HFFc6 (cell line): ENCODE data around the gene SNX30. TPM values are rescaled to one million over a fixed set of nuclear protein-coding genes. Genes with fewer than 3 reads are reported as not detected.

Source experiments
- DNase-seq: peaks from one replicate; pipeline ENCODE4 v3.0.0-alpha.2; 2018
- H3K27ac Mint-ChIP-seq: 2 replicates; pipeline ENCODE4 v1.8.0; 2020; ENCODE audit warnings: mild to moderate bottlenecking, mixed read lengths
- H3K27me3 Mint-ChIP-seq: 2 replicates; pipeline ENCODE4 v1.8.0; 2021; ENCODE audit warnings: mild to moderate bottlenecking, moderate library complexity, mixed read lengths; ENCODE audit not compliant: insufficient read depth
- H3K36me3 Mint-ChIP-seq: 2 replicates; pipeline ENCODE4 v1.8.0; 2021; ENCODE audit warnings: low read depth, mixed read lengths
- H3K4me1 Mint-ChIP-seq: 2 replicates; pipeline ENCODE4 v1.8.0; 2020; ENCODE audit warnings: low read depth, mixed read lengths
- H3K4me3 Mint-ChIP-seq: 2 replicates; pipeline ENCODE4 v1.8.0; 2020; ENCODE audit warnings: mild to moderate bottlenecking, moderate library complexity, mixed read lengths
- H3K9me3 Mint-ChIP-seq: 2 replicates; pipeline ENCODE4 v1.8.0; 2020; ENCODE audit warnings: mild to moderate bottlenecking, mixed read lengths
- total RNA-seq, 6 experiments: library from RNA; stranded (reverse); fragmentation: NEBNext Ultra II Directional; extraction: Animal tissue kit (Norgen Biotek cat#: 25700); gene quantifications; 2 replicates in 1 of 6; 3 replicates in 5 of 6; pipeline ENCODE4 v1.2.3, GENCODE V29; 2021
- TF ChIP-seq, protein P1 (sequence below): fragments of 200-600 bp; sonication (generic); IDR thresholded peaks from 2 replicates; pipeline ENCODE4 v1.5.0; 2021; ENCODE audit warnings: antibody characterized with exemption, mild to moderate bottlenecking

Gene SNX30
- total RNA-seq, 6 experiments from 2014 or later, result 11.1 to 14.9 (median 13.9) TPM

DNA sequence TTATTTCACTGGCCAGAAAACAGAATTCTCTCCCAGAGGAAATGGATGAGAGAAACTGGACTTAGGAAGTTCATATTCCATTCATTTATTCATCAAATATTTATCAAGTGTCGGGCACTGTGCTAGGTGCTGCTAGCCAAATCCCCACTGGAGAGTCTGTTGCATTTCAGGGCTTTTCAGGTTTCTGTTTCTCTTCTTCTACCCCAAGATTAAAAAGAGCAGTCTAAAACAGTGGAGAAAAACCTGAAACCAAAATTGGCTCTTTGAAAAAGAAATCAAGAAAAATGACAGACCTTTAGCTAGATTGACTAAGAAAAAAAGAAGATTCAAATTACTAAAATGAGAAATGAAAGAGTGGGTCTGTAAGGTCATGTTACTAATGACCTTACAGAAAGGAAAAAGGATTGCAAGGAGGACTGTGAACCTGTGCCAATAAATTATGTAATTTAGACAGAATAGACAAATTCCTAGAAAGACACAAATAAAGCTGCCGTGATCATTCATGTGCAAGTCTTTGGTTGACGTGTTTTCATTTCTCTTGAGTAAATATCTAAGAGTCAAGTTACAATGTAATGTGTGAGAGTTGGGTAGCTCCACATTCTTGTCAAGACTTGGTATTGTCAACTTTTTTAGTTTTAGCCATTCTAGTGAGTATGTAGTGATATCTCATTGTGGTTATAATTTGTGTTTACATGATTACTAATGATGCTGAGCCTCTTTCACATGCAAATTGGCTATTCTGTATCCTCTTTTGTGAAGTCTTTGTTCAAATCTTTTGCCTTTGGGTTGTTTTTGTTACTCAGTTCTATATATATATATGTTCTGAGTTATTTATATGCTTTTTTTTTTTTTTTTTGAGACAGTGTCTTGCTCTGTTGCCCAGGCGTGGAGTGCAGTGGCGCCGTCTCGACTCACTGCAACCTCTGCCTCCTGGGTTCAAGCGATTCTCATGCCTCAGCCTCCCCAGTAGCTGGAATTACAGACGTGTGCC is 23.7 kb downstream of the SNX30 start:
- Mint-ChIP-seq H3K36me3 (peaks cover 20% of the 10 kb centered on the region), H3K27ac (no peak overlapping the region), H3K9me3 (no peaks in the 10 kb centered on the region), H3K4me1 (peaks cover 17% of the 10 kb centered on the region), H3K27me3 (no peaks in the 10 kb centered on the region; the same call in none of the 2 replicates), H3K4me3 (no peak overlapping the region)
- TF ChIP-seq, protein P1, sequence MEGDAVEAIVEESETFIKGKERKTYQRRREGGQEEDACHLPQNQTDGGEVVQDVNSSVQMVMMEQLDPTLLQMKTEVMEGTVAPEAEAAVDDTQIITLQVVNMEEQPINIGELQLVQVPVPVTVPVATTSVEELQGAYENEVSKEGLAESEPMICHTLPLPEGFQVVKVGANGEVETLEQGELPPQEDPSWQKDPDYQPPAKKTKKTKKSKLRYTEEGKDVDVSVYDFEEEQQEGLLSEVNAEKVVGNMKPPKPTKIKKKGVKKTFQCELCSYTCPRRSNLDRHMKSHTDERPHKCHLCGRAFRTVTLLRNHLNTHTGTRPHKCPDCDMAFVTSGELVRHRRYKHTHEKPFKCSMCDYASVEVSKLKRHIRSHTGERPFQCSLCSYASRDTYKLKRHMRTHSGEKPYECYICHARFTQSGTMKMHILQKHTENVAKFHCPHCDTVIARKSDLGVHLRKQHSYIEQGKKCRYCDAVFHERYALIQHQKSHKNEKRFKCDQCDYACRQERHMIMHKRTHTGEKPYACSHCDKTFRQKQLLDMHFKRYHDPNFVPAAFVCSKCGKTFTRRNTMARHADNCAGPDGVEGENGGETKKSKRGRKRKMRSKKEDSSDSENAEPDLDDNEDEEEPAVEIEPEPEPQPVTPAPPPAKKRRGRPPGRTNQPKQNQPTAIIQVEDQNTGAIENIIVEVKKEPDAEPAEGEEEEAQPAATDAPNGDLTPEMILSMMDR, result no peak
- no peak for DNase-seq

DNA sequence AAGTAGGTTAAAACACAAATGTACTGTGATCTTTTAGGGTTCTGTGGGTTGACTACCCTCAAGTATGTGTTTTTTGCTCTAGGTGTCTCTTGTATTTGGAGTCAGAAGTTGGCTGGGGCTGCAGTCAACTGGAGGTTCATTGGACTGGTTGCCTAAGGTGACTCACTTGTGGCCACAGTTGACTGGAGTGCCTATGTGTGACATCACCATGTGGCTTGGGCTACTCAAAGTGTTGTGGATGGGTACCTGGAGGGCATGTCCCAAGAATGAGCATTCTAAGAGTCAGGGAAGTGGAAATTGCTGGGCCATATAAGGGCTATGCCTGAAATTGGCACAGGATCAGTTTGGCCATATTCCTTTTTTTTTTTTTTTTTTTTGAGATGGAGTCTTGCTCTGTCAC is 27.4 kb downstream of the SNX30 start:
- peaks cover 1% of the 10 kb centered on the region for H3K27me3 Mint-ChIP-seq
- TF ChIP-seq, protein P1, result no peak
- H3K27ac Mint-ChIP-seq, result no peak overlapping the region
- DNase-seq, result peak; percentile 38
- no peaks in the 10 kb centered on the region for H3K9me3 Mint-ChIP-seq
- H3K4me1 Mint-ChIP-seq, result peaks cover 28% of the 10 kb centered on the region
- H3K4me3 Mint-ChIP-seq, result no peak overlapping the region
- H3K36me3 Mint-ChIP-seq, result peaks cover 14% of the 10 kb centered on the region; the same call in 1 of the 2 replicates

DNA sequence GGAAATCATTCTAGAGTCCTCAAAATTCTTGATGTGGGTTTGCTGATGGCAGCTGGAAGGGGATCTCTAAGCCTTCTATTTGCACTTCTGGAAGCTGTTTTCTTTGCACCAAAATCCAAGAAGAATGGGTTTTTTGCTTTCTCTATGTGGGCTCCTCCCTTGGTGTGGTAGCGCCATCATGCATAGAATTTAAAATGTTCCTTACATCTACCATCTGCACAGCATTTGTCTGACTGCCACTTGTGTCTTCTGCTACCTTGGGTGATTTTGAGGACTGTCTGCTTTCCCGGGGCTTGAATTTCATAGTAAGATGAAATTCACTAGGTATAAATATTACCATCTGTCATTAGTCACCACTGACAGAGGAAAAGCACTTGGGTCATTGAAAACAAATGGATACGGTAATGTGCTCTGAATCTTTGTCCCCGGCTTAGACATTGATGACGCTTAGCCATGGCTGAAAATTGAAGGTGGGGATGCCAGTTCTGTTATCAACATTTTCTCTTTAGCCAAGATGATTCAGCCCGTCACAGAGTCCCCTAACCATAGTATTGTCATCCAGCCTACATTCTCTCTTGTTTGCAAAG is 30.0 kb downstream of the SNX30 start:
- TF ChIP-seq, protein P1, result no peak
- H3K4me3 Mint-ChIP-seq, result peak overlapping the region; percentile 36; the same call in 1 of the 2 replicates
- peaks cover 1% of the 10 kb centered on the region for H3K27me3 Mint-ChIP-seq
- no peaks in the 10 kb centered on the region for H3K9me3 Mint-ChIP-seq
- no peak for DNase-seq
- H3K27ac Mint-ChIP-seq, result no peak overlapping the region
- peaks cover 14% of the 10 kb centered on the region; the same call in 1 of the 2 replicates for H3K36me3 Mint-ChIP-seq
- peaks cover 26% of the 10 kb centered on the region for H3K4me1 Mint-ChIP-seq

DNA sequence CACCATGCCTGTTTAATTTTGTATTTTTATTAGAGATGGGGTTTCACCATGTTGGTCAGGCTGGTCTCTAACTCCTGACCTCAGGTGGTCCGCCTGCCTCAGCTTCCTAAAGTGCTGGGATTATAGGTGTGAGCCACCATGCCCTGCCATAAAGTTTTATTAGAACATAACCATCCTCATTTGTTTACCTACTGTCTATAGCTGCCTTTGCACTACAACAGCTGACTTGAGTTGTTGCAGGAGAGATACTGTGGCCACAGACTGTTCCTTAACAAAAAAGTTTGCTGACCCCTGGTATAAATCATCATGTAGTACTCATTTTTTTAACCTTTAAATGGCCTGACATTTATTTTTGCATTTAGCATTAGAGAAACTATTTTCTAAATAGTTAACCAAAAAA is 31.7 kb downstream of the SNX30 start:
- peaks cover 26% of the 10 kb centered on the region for H3K4me1 Mint-ChIP-seq
- H3K4me3 Mint-ChIP-seq, result no peak overlapping the region
- H3K36me3 Mint-ChIP-seq, result 0 out of 2 replicates have a peak, but pooled peaks cover 5% of the 10 kb centered on the region
- peaks cover 1% of the 10 kb centered on the region for H3K27me3 Mint-ChIP-seq
- no peak for DNase-seq
- no peak overlapping the region for H3K27ac Mint-ChIP-seq
- H3K9me3 Mint-ChIP-seq, result no peaks in the 10 kb centered on the region
- TF ChIP-seq, protein P1, result no peak

DNA sequence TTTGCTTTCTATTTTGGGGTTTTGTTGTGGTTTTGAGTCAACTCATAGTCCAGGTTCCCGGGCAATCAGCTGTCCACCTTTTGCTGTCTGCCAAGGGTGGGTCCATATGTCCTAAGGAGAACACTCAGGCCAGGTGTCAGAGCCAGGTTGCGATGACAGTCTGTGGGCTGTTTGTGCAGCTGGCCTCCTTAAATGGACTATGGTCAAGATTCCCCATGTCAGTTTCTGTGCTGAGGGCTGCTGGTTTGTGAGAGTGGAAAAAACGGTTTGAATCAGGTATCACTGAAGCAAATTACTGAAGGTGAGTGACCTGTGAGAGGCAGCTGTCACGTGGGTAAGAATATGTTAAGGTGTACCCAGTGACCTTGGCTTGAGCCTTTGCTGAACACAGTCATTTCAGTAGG is 33.0 kb downstream of the SNX30 start:
- Mint-ChIP-seq H3K27me3 (peaks cover 1% of the 10 kb centered on the region; the same call in 1 of the 2 replicates), H3K4me1 (peaks cover 22% of the 10 kb centered on the region), H3K27ac (no peak overlapping the region), H3K4me3 (no peak overlapping the region), H3K36me3 (no peaks in the 10 kb centered on the region), H3K9me3 (no peaks in the 10 kb centered on the region)
- TF ChIP-seq, protein P1, result no peak
- no peak for DNase-seq
